ENCODE measurements around the gene MEIS1.

The MEIS1 gene

GRCh38 chr2:66566726-66567399, 131.9 kb downstream of the MEIS1 start:
- DNase-seq (ENCODE audit: low spot score), result no peak

DNA sequence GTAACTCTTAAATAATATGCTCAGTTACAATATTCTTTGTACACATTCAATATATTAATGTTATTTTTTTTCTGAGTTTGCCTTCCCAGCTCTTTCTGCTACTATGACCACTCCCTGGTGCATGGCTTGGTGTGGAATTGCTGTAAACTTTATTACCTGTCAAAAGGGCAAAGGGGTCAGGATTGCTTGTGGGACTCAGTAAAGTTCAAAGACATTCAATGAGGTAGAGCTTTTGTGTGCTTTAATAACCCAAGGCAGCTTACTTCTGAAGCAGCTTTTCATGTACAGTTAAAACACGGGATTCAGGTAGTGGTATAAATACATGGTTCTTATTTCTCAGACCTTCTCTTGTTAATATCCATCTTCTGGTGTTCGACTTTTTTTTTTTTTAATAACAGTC, 132.8 kb downstream of the MEIS1 start:
- DNase-seq (ENCODE audit: low spot score), result no peak

GRCh38 chr2:66568650-66569300, 133.8 kb downstream of the MEIS1 start:
- no peak for DNase-seq (ENCODE audit: low spot score)

- no peak for DNase-seq (ENCODE audit: low spot score)
These were observed 134.5 kb downstream of the MEIS1 start for GRCh38 chr2:66569321-66569851.

DNA sequence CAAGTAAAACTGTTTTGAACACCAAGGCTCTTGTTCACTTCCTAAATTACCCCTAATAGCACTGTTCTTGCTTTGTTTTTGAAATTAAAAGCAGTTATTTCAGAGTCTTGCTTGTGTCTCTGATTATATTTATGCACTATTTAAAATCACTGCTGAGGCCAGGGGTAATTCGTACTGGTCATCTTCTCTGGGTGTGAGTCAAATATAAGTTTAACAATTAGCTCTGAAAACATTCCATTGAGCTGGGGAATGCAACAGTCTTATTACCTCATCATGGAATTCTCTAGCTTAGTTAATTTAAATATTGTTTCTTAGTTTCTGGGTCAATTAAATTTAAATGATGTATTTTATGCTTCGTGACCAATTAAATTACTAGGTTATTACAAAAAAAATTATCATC, 135.0 kb downstream of the MEIS1 start:
- no peak for DNase-seq (ENCODE audit: low spot score)

DNA sequence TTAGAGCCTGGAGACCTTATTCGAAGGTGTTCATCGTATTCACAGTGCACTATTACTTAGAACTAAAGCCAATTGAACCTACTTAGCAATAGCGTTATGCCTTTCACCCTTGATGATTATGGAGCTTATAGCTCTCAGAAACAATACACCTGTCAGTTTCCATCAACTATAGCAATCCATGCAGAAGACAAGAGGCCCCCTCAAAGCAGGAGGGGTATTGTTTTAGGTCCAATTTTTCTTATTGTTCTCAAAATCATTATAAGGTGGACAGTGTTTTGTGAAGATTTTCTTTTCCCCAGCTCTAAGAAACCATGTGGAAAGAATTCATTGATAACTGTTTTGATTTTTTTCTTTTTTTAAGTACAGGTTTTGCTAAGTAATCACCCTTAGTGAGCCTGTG, 135.5 kb downstream of the MEIS1 start:
- DNase-seq (ENCODE audit: low spot score), result no peak

- DNase-seq (ENCODE audit: low spot score), result no peak
These were observed 137.0 kb downstream of the MEIS1 start for GRCh38 chr2:66571918-66572317.

DNA sequence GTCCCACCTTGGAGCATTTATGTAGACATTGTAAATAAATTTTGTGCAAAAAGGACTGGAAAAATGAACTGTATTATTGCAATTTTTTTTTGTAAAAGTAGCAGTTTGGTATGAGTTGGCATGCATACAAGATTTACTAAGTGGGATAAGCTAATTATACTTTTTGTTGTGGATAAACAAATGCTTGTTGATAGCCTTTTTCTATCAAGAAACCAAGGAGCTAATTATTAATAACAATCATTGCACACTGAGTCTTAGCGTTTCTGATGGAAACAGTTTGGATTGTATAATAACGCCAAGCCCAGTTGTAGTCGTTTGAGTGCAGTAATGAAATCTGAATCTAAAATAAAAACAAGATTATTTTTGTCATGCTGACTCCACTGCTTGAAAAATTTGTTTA, 137.5 kb downstream of the MEIS1 start:
- no peak for DNase-seq (ENCODE audit: low spot score)

DNA sequence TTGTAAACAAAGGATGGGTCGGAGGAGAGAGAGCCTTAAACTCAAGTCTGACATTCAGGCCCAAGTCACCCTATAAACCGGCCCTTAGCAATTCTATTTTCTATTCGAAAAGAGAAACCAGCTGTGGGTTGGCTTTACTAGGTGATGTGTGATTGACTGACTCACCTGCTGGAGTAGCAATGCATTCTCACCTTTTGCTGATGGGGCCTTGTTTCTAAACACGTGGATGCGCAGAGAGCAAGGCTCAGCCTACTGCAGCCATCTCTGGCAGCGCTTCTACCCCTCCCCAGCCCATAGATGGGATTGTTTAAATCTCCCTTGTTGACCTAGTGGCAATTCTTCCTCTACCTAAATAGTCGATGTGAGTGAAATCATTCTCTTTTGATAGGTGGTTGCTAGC, 138.5 kb downstream of the MEIS1 start:
- DNase-seq (ENCODE audit: low spot score), result peak; percentile 43

GRCh38 chr2:66573821-66574233, 138.9 kb downstream of the MEIS1 start:
- peak; percentile 61 for DNase-seq (ENCODE audit: low spot score)

DNA sequence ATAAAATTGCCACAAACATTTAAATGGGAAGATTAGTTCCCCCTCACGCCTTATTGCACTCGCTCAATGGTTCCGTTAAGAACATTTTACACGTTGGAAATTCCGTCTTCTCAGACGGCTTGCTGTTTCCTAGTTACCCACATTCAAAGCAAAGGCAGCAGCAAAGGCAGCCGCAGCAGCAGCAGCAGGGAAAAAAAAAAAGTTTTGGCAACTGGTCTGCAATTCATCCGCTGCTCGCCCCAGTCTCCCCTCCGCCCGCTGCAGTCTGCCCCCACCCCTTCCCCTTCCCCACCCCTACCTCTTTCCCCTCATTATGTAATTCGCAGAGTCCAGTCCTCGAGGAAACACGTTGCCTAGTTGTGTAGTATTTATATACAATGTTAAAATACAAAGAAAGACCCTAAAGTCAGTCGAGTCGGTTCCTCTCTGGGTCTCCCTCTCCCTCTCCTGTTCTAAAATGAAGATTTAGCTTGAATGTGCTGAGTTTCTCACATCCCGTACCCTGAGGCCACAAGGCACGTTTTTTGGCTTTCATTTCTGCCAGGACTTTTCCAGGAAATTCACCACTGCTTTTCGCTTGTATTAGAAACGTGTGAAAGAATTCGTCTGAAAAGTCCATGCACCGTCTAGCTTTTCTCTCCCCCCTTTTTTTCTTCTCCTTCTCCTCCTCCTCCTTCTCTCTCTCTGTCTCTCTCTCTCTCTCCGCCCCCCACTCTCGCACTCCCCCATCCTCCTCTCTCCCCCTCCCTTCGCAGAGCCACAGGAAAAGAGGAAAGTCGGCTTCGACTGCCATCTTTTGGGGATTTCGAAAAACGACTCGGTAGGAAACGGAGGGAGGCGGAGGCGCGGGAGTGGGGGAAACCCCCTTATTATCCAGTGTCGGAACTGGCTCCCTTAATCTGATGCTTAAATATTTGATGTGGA, 140.0 kb downstream of the MEIS1 start:
- peak; percentile 72 for DNase-seq (ENCODE audit: low spot score)

GRCh38 chr2:66575625-66576310, 140.8 kb downstream of the MEIS1 start:
- peak; percentile 36 for DNase-seq (ENCODE audit: low spot score)

DNA sequence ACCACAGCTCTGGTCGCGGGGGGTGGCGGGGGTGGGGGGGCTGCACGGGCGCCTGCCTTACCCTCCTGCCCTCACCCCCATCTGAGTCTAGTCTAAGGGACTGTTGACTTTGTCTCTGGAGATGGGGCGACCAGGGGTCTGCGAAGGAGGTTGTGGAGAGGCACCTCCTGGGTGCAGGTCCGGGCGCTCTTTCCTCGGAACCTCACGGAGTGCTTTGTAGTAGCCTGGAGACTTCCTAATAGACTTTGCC, 141.3 kb downstream of the MEIS1 start:
- DNase-seq (ENCODE audit: low spot score), result no peak

- no peak for DNase-seq (ENCODE audit: low spot score)
These were observed 141.8 kb downstream of the MEIS1 start for GRCh38 chr2:66576561-66577320.

GRCh38 chr2:66577321-66578053, 142.6 kb downstream of the MEIS1 start:
- DNase-seq (ENCODE audit: low spot score), result no peak

DNA sequence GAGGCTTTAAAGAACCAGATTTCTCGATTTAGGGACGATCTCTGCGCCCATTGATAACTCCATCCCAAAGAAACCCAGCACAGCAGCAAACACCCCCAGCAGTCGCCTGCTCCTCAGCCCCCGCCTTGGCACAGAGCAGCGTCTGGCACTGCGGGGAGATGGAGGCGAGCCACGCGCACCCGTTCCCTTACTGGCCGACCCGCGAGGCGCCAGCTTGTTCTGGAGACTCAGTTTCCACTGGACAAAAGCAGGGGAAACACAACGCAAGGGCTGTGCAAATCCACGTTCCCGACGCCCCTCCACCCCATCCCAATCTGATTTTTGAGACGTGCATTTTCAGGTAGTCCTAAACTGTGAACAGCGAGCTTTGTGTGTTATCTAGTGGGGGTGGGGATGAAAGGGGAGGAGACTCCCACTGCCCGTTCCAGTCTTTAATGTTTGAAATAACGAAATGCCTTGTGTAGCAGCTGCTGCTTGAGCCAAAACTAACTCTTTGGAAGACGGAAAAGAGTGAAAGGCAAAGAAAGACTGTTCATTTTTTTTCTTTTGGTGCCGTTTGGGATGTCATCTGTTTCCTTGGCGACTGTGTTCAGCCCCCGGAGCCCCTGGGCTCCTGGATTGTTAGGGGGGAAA, 143.2 kb downstream of the MEIS1 start:
- no peak for DNase-seq (ENCODE audit: low spot score)

GRCh38 chr2:66578687-66579106, 143.8 kb downstream of the MEIS1 start:
- DNase-seq (ENCODE audit: low spot score), result no peak

- DNase-seq (ENCODE audit: low spot score), result no peak
These were observed 144.5 kb downstream of the MEIS1 start for GRCh38 chr2:66579186-66580126.

All from iPS-NIHi11 (cell line).